K562 (cell line): ENCODE data around the gene SLCO6A1. TPM values are rescaled to one million over a fixed set of nuclear protein-coding genes. Genes with fewer than 3 reads are reported as not detected.

Experiments used
- ATAC-seq: fragments of 200-7000 bp; cut with Tn5 transposase; 3 replicates; pipeline ENCODE4 v1.9.1; 2020; ENCODE audit warnings: moderate library complexity
- BruUV-seq: library from RNA; stranded (reverse); fragments of 400-500 nt; replicated peaks from 2 replicates; lab custom pipeline; 2021; lab: Mats Ljungman, UMichigan
- CTCF ChIA-PET: fragments of 300-600 bp; formaldehyde crosslinking; extraction: SDS; loops from one replicate; lab custom pipeline; 2021; ENCODE audit warnings: low intra/inter-chr PET ratio; lab: Yijun Ruan, JAX
- POLR2A ChIA-PET: fragments of 300-600, 350-650 bp; sonication (Branson Sonifier 250); formaldehyde crosslinking; extraction: SDS; loops from one replicate; lab custom pipeline; 2021; ENCODE audit warnings: antibody characterized with exemption, inconsistent platforms; lab: Yijun Ruan, JAX
- DNase-seq, 4 experiments: peaks; one replicate each; pipeline versions ENCODE4 v3.0.0 to v3.0.0-alpha.2; 2011 to 2018; ENCODE audit warnings: low spot score in 3 of 4, mixed read lengths in 3 of 4; ENCODE audit errors: extremely low read depth in 1 of 4
- FAIRE-seq: peaks from 2 replicates; lab custom pipeline; 2011; peaks lifted over from hg19 to GRCh38; lab: Jason Lieb, UNC
- H2AFZ ChIP-seq: 2 replicates; pipeline ENCODE4 v1.6.0; 2011; ENCODE audit warnings: low read depth, low read length, control low read depth, inconsistent platforms
- H3K27ac ChIP-seq: fragments of 200-600 bp; 3 replicates; pipeline ENCODE4 v1.8.0; 2011; ENCODE audit warnings: low read depth, mild to moderate bottlenecking, control low read depth, inconsistent platforms, low read length, moderate library complexity, mixed read lengths; ENCODE audit errors: extremely low read depth
- H3K27me3 ChIP-seq, 2 experiments: fragments of 300-600 bp in 1 of 2; 2 replicates in 1 of 2; 3 replicates in 1 of 2; pipeline versions ENCODE4 v1.6.0 to v1.8.0; 2011; ENCODE audit warnings: inconsistent platforms in 2 of 2, low read length in 2 of 2, mild to moderate bottlenecking in 1 of 2, mixed read lengths in 1 of 2, moderate library complexity in 1 of 2; ENCODE audit not compliant: control insufficient read depth in 2 of 2, insufficient read depth in 2 of 2
- H3K36me3 ChIP-seq: fragments of 300-600 bp; 3 replicates; pipeline ENCODE4 v1.8.0; 2011; ENCODE audit warnings: mild to moderate bottlenecking, low read length, inconsistent platforms; ENCODE audit not compliant: control insufficient read depth, insufficient read depth
- H3K4me1 ChIP-seq, 2 experiments: fragments of 200-600 bp in 1 of 2; replicated peaks in 1 of 2; 2 replicates in 1 of 2; 3 replicates in 1 of 2; pipeline versions ENCODE4 v1.5.1 to v1.8.0; 2011; ENCODE audit warnings: inconsistent platforms in 2 of 2, low read length in 2 of 2, mild to moderate bottlenecking in 1 of 2, mixed read lengths in 1 of 2, moderate library complexity in 1 of 2; ENCODE audit not compliant: control insufficient read depth in 2 of 2, insufficient read depth in 2 of 2
- H3K4me2 ChIP-seq: 2 replicates; pipeline ENCODE4 v1.6.1; 2011; ENCODE audit warnings: low read length, control low read depth, inconsistent platforms, mixed read lengths; ENCODE audit not compliant: insufficient read depth
- H3K4me3 ChIP-seq: fragments of 200-600 bp; sonication (generic), shearing (Covaris generic); 2 replicates; pipeline ENCODE4 v1.5.1; 2016; ENCODE audit warnings: control low read depth, inconsistent platforms
- H3K79me2 ChIP-seq: fragments of 200-600 bp; 3 replicates; pipeline ENCODE4 v1.8.0; 2011; ENCODE audit warnings: low read length, inconsistent platforms; ENCODE audit not compliant: control insufficient read depth, insufficient read depth
- H3K9ac ChIP-seq, 2 experiments: 2 replicates each; pipeline versions ENCODE4 v1.6.0 to v1.6.1; 2011; ENCODE audit warnings: low read depth in 2 of 2, low read length in 2 of 2, control low read depth in 1 of 2, inconsistent platforms in 1 of 2, mild to moderate bottlenecking in 1 of 2, mixed read lengths in 1 of 2; ENCODE audit not compliant: insufficient read depth in 1 of 2
- H3K9me1 ChIP-seq: one replicate; pipeline ENCODE4 v1.6.0; 2011; ENCODE audit warnings: inconsistent platforms, mild to moderate bottlenecking, low read length, moderate library complexity; ENCODE audit not compliant: control insufficient read depth, insufficient read depth
- H3K9me3 ChIP-seq: replicated peaks from 2 replicates; pipeline ENCODE4 v1.5.1; 2011; ENCODE audit warnings: low read depth, low read length, inconsistent platforms; ENCODE audit not compliant: control insufficient read depth, insufficient read depth
- H4K20me1 ChIP-seq: replicated peaks from 2 replicates; pipeline ENCODE4 v1.6.1; 2011; ENCODE audit warnings: low read length, inconsistent platforms, mixed read lengths; ENCODE audit not compliant: control insufficient read depth, insufficient read depth
- BRD9 ChIP-seq: fragments of 450-650 bp; IDR thresholded peaks from 2 replicates; pipeline ENCODE4 v1.6.1; 2018; ENCODE audit warnings: low read depth; ENCODE audit not compliant: partially characterized antibody
- CCAR2 ChIP-seq: fragments of 200-400 bp; formaldehyde crosslinking; IDR thresholded peaks from 2 replicates; pipeline ENCODE4 v1.6.1; 2017; ENCODE audit warnings: mild to moderate bottlenecking, low read depth, low read length
- E4F1 ChIP-seq: fragments of 250-450 bp; sonication (Bioruptor Pico); IDR thresholded peaks from 2 replicates; pipeline ENCODE4 v1.5.0; 2021; ENCODE audit warnings: mild to moderate bottlenecking, borderline replicate concordance
- HSF4 ChIP-seq: fragments of 250-450 bp; sonication (Bioruptor Pico); IDR thresholded peaks from 2 replicates; pipeline ENCODE4 v2.1.2; 2022; ENCODE audit warnings: mild to moderate bottlenecking, moderate library complexity, borderline replicate concordance
- LARP7 ChIP-seq: fragments of 450-650 bp; IDR thresholded peaks from 2 replicates; pipeline ENCODE4 v1.6.1; 2016
- NCOA6 ChIP-seq: fragments of 450-650 bp; IDR thresholded peaks from 2 replicates; pipeline ENCODE4 v1.6.1; 2017; ENCODE audit warnings: mild to moderate bottlenecking
- NKRF ChIP-seq: fragments of 450-650 bp; IDR thresholded peaks from 2 replicates; pipeline ENCODE4 v1.6.1; 2016; ENCODE audit warnings: borderline replicate concordance
- PKNOX1 ChIP-seq: fragments of 450-650 bp; IDR thresholded peaks from 2 replicates; pipeline ENCODE4 v1.6.1; 2016
- RBM22 ChIP-seq: fragments of 200-400 bp; formaldehyde crosslinking; IDR thresholded peaks from 2 replicates; pipeline ENCODE4 v1.6.1; 2018; ENCODE audit warnings: low read length, low read depth; ENCODE audit not compliant: poor library complexity, severe bottlenecking
- ZNF253 ChIP-seq: fragments of 250-450 bp; sonication (Bioruptor Pico); conservative IDR thresholded peaks from 2 replicates; pipeline ENCODE4 v1.6.1; 2021; ENCODE audit warnings: mild to moderate bottlenecking
- ZNF354B ChIP-seq: fragments of 250-450 bp; sonication (Bioruptor Pico); IDR thresholded peaks from 2 replicates; pipeline ENCODE4 v1.4.0; 2020
- ZNF644 ChIP-seq: fragments of 200-800 bp; sonication (Bioruptor generic); IDR thresholded peaks from 2 replicates; pipeline ENCODE4 v1.6.1; 2016; ENCODE audit warnings: low read depth, missing genetic modification characterization, missing compliant biosample characterization
- WGBS: fragments of 100-300 bp; shearing (Covaris generic); methylation state at CpG from one replicate; pipeline ENCODE4 v1.1.6; 2016; ENCODE audit warnings: low coverage, mixed read lengths; ENCODE audit not compliant: insufficient coverage; ENCODE audit errors: missing lambda C conversion rate; 5-methylcytosine and 5-hydroxymethylcytosine counted together
- in situ Hi-C: fragments of 300-500 bp; cut with MboI; formaldehyde crosslinking; loops from 4 replicates; pipeline ENCODE4 v1.15.0; 2018; ENCODE audit warnings: inconsistent platforms, mixed read lengths
- intact Hi-C: fragments of 100-400 bp; cut with micrococcal nuclease; formaldehyde crosslinking; loops from 2 replicates; pipeline ENCODE4 v1.14.2; 2022
- polyA plus RNA-seq, 8 experiments: library from polyadenylated mRNA; depleted of rRNA in 4 of 8; stranded (reverse) in 5 of 8; unstranded in 3 of 8; fragments of >200 nt; fragmentation: Nextera tagmentation in 2 of 8; fragmentation: Illumina TruSeq in 1 of 8; extraction: Ambion mirVana in 2 of 8; extraction: Trizol in 1 of 8; gene quantifications; 2 replicates each; pipeline versions ENCODE4 v1.2.1 to v1.2.3, GENCODE V29; 2011 to 2014; ENCODE audit warnings: inconsistent platforms in 1 of 8, missing spikeins in 1 of 8
- total RNA-seq, 7 experiments: library from RNA; depleted of rRNA in 6 of 7; stranded (reverse); fragments of >200 nt in 6 of 7; fragmentation: Illumina TruSeq in 2 of 7; extraction: Trizol in 2 of 7; gene quantifications; 2 replicates each; pipeline versions ENCODE4 v1.2.1 to v1.2.3, GENCODE V29; 2011 to 2021; ENCODE audit warnings: low replicate concordance in 1 of 7

SLCO6A1 gene
- total and polyA plus RNA-seq, 9 of the 15 experiments (the other 6 are each of a cell fraction or from before 2014, with no cell fraction given), result 0.04 to 0.20 (median 0.11) TPM; not detected in 6

DNA sequence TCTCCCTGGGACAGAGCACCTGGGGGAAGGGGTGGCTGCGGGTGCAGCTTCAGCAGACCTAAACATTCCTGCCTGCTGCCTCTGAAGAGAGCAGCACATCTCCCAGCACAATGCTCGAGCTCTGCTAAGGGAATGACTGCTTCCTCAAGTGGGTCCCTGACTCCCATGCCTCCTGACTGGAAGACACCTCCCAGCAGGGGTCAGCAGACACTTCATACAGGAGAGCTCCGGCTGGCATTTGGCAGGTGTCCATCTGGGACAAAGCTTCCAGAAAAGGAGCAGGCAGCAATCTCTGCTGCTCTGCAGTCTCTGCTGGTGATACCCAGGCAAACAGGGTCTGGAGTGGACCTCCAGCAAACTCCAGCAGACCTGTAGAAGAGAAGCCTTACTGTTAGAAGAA lies 77.2 kb downstream of the SLCO6A1 start:
- Histone ChIP-seq H3K9ac (no peak overlapping the region), H3K9me3 (no peaks in the 10 kb centered on the region)
- CTCF ChIA-PET, result no interaction called here
- FAIRE-seq (no peak), ATAC-seq (no peak)
- WGBS, result 0% methylated on average over 2 of the region's 3 CpGs
- no peak for TF ChIP-seq ZNF253
- TF ChIP-seq, all 486 proteins: peak for 0
- H3K9me1 ChIP-seq, result no peaks in the 10 kb centered on the region
- intact Hi-C loops (no loop called here), in situ Hi-C loops (no loop called here)
- H3K4me1 ChIP-seq, result no peaks in the 10 kb centered on the region
- no peak for DNase-seq
- H3K79me2 ChIP-seq, result no peaks in the 10 kb centered on the region
- no peak overlapping the region for H3K4me2 ChIP-seq
- H3K27me3 ChIP-seq, result no peaks in the 10 kb centered on the region
- no peaks in the 10 kb centered on the region for H4K20me1 ChIP-seq
- H2AFZ ChIP-seq, result no peak overlapping the region
- POLR2A ChIA-PET, result no interaction called here
- H3K27ac ChIP-seq, result no peak overlapping the region
- no peak overlapping the region for H3K4me3 ChIP-seq
- H3K36me3 ChIP-seq, result no peaks in the 10 kb centered on the region
- BruUV-seq, result no TSS peak

DNA sequence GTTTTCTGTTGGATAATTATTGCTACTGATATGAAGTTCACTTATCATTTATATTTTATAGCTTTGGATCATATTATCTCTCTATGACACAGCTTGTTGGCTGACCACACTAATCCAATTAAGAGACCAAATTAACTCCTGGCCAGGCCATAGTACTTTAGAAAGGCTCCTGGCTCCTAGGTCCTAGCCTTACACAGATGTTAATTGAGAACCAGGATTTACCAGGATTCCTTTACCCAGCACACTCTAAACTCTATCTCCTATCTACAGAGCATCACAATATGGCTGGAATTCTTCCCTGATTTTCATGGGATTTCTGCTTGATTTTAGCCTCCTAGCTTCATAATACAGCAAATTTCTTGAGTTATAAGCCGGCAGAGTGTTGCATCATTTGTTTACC lies 80.3 kb downstream of the SLCO6A1 start:
- no TSS peak for BruUV-seq
- H3K9me3 ChIP-seq, result no peaks in the 10 kb centered on the region
- no peak overlapping the region for H3K9ac ChIP-seq
- H4K20me1 ChIP-seq, result no peaks in the 10 kb centered on the region
- 0% methylated on average over 1 of the region's 1 CpG for WGBS
- H3K4me1 ChIP-seq, result no peaks in the 10 kb centered on the region
- no peaks in the 10 kb centered on the region for H3K27me3 ChIP-seq
- intact Hi-C loops (no loop called here), in situ Hi-C loops (no loop called here)
- CTCF ChIA-PET, result no interaction called here
- H3K4me2 ChIP-seq, result no peak overlapping the region
- DNase-seq, result no peak
- H3K27ac ChIP-seq, result no peak overlapping the region
- H3K36me3 ChIP-seq, result no peaks in the 10 kb centered on the region
- POLR2A ChIA-PET, result no interaction called here
- no peak overlapping the region for H2AFZ ChIP-seq
- FAIRE-seq, result no peak
- no peak overlapping the region for H3K4me3 ChIP-seq
- H3K9me1 ChIP-seq, result no peaks in the 10 kb centered on the region
- H3K79me2 ChIP-seq, result no peaks in the 10 kb centered on the region
- no peak for ATAC-seq
- TF ChIP-seq BRD9, result no peak
- no peak for TF ChIP-seq ZNF644 (tag)
- no peak for TF ChIP-seq ZNF354B (CRISPR knock-in tag)
- TF ChIP-seq NKRF, result no peak
- no peak for TF ChIP-seq LARP7
- no peak for TF ChIP-seq E4F1
- TF ChIP-seq PKNOX1, result no peak
- TF ChIP-seq RBM22, result no peak
- no peak for TF ChIP-seq NCOA6
- no peak for TF ChIP-seq CCAR2
- no peak for TF ChIP-seq HSF4 (CRISPR knock-in tag)
